Measurements from ENCODE around the gene PGAM5.

- TF ChIP-seq CTCF (IDR thresholded peaks at IDR 0.05): no peak
- TF ChIP-seq POLR2A (IDR thresholded peaks at IDR 0.05): no peak
Measured at GRCh38 chr12:132662901-132663755, 47.5 kb upstream of the PGAM5 start.

Measured in thyroid gland (tissue), 4 donors.